Stimulated activated CD4-positive, alpha-beta T cell treated with anti-CD3 and anti-CD28 coated beads, Interleukin-4, amount 100 ng/mL, for 24 hours (primary cell): Measurements from ENCODE around the gene FFAR2.

Experiments
- DNase-seq: peaks from one replicate; pipeline ENCODE4 v3.0.0-alpha.2; 2020

Gene FFAR2

GRCh38 chr19:35490364-35490763 lies 42.3 kb downstream of the FFAR2 start, which contains the start of gene KRTDAP:
Gene KRTDAP (minus strand): TSS chr19:35490464. CDS start chr19:35490442, 22 bp downstream.
- no peak for DNase-seq

- no peak for DNase-seq
Observed at GRCh38 chr19:35491836-35492360, 43.8 kb downstream of the FFAR2 start.

GRCh38 chr19:35493971-35494370 lies 45.9 kb downstream of the FFAR2 start:
- DNase-seq: no peak

- DNase-seq: peak; percentile 83
Observed at GRCh38 chr19:35495107-35496064, 47.3 kb downstream of the FFAR2 start.

- no peak for DNase-seq
Observed at GRCh38 chr19:35497406-35497805, 49.3 kb downstream of the FFAR2 start.

- no peak for DNase-seq
Observed at GRCh38 chr19:35498220-35498619, 50.2 kb downstream of the FFAR2 start.

- no peak for DNase-seq
Observed at GRCh38 chr19:35498984-35499527, 51.0 kb downstream of the FFAR2 start.

GRCh38 chr19:35500611-35501010 lies 52.6 kb downstream of the FFAR2 start:
- no peak for DNase-seq
